OCI-LY7 (cell line): ENCODE data around the gene ASCL5.

Experiments used
- EZH2phosphoT487 ChIP-seq: fragments of 200-600 bp; sonication (generic); IDR thresholded peaks from 2 replicates; pipeline ENCODE4 v1.6.1; 2018; ENCODE audit warnings: low read depth, borderline replicate concordance, mild to moderate bottlenecking, mixed run types, antibody characterized with exemption, low read length, moderate library complexity, mixed read lengths
- TF ChIP-seq, protein P1 (sequence below): fragments of 200-600 bp; sonication (generic); conservative IDR thresholded peaks from 2 replicates; pipeline ENCODE4 v1.5.1; 2014; ENCODE audit warnings: mild to moderate bottlenecking, antibody characterized with exemption, low read length, moderate library complexity, mixed read lengths

GRCh38 chr1:201126463-201126831, 537 bp downstream of the ASCL5 start:
- TF ChIP-seq, protein P1, sequence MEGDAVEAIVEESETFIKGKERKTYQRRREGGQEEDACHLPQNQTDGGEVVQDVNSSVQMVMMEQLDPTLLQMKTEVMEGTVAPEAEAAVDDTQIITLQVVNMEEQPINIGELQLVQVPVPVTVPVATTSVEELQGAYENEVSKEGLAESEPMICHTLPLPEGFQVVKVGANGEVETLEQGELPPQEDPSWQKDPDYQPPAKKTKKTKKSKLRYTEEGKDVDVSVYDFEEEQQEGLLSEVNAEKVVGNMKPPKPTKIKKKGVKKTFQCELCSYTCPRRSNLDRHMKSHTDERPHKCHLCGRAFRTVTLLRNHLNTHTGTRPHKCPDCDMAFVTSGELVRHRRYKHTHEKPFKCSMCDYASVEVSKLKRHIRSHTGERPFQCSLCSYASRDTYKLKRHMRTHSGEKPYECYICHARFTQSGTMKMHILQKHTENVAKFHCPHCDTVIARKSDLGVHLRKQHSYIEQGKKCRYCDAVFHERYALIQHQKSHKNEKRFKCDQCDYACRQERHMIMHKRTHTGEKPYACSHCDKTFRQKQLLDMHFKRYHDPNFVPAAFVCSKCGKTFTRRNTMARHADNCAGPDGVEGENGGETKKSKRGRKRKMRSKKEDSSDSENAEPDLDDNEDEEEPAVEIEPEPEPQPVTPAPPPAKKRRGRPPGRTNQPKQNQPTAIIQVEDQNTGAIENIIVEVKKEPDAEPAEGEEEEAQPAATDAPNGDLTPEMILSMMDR, result no peak
- no peak for TF ChIP-seq EZH2phosphoT487
